Keratinocyte (primary cell): Measurements from ENCODE around the gene DEUP1. TPM values are rescaled to one million over a fixed set of nuclear protein-coding genes. Genes with fewer than 3 reads are reported as not detected.

Experiments
- DNase-seq: peaks from one replicate; pipeline ENCODE4 v3.0.0-alpha.2; 2011; ENCODE audit warnings: low read depth, missing footprints, low spot score
- FAIRE-seq: peaks from 2 replicates; lab custom pipeline; 2011; peaks lifted over from hg19 to GRCh38; lab: Jason Lieb, UNC
- H2AFZ ChIP-seq: 2 replicates; pipeline ENCODE4 v1.6.0; 2012; ENCODE audit warnings: low read length, control low read depth, inconsistent platforms; ENCODE audit not compliant: control insufficient read depth
- H3K27ac ChIP-seq: 2 replicates; pipeline ENCODE4 v1.5.1; 2011; ENCODE audit warnings: low read length; ENCODE audit not compliant: control insufficient read depth, insufficient read depth
- H3K27me3 ChIP-seq: 3 replicates; pipeline ENCODE4 v1.6.0; 2011; ENCODE audit warnings: low read length; ENCODE audit not compliant: control insufficient read depth, insufficient read depth; ENCODE audit errors: extremely low read depth
- H3K36me3 ChIP-seq, 2 experiments: 2 replicates in 1 of 2; 3 replicates in 1 of 2; pipeline ENCODE4 v1.5.1; 2011; ENCODE audit warnings: low read length in 2 of 2, mild to moderate bottlenecking in 1 of 2; ENCODE audit not compliant: control insufficient read depth in 2 of 2, insufficient read depth in 2 of 2; ENCODE audit errors: extremely low read depth in 1 of 2
- H3K4me1 ChIP-seq: 3 replicates; pipeline ENCODE4 v1.5.1; 2011; ENCODE audit warnings: low read length; ENCODE audit not compliant: control insufficient read depth, insufficient read depth; ENCODE audit errors: extremely low read depth
- H3K4me2 ChIP-seq: 3 replicates; pipeline ENCODE4 v1.6.0; 2011; ENCODE audit warnings: low read depth, low read length; ENCODE audit not compliant: control insufficient read depth, insufficient read depth; ENCODE audit errors: extremely low read depth
- H3K4me3 ChIP-seq, 3 experiments: fragments of 200-600 bp in 1 of 3; sonication (generic) in 1 of 3; 2 replicates in 2 of 3; 3 replicates in 1 of 3; pipeline ENCODE4 v1.5.1; 2011 to 2016; ENCODE audit warnings: low read length in 3 of 3, mild to moderate bottlenecking in 3 of 3, control low read depth in 2 of 3, inconsistent platforms in 1 of 3, low read depth in 1 of 3, mixed read lengths in 1 of 3, mixed run types in 1 of 3, moderate library complexity in 1 of 3; ENCODE audit not compliant: control insufficient read depth in 2 of 3, insufficient read depth in 2 of 3; ENCODE audit errors: extremely low read depth in 1 of 3
- H3K79me2 ChIP-seq: 2 replicates; pipeline ENCODE4 v1.6.0; 2012; ENCODE audit warnings: low read length; ENCODE audit not compliant: control insufficient read depth, insufficient read depth
- H3K9ac ChIP-seq: 3 replicates; pipeline ENCODE4 v1.6.0; 2011; ENCODE audit warnings: low read length; ENCODE audit not compliant: control insufficient read depth, insufficient read depth; ENCODE audit errors: extremely low read depth
- H3K9me1 ChIP-seq: 3 replicates; pipeline ENCODE4 v1.6.0; 2011; ENCODE audit warnings: low read length; ENCODE audit not compliant: control insufficient read depth, insufficient read depth; ENCODE audit errors: extremely low read depth
- H3K9me3 ChIP-seq: 2 replicates; pipeline ENCODE4 v1.5.1; 2012; ENCODE audit warnings: low read depth, low read length; ENCODE audit not compliant: control insufficient read depth
- H4K20me1 ChIP-seq: 3 replicates; pipeline ENCODE4 v1.6.0; 2011; ENCODE audit warnings: low read length; ENCODE audit not compliant: control insufficient read depth, insufficient read depth; ENCODE audit errors: extremely low read depth
- EZH2 ChIP-seq: IDR thresholded peaks from one replicate; pipeline ENCODE4 v1.6.1; 2012; ENCODE audit warnings: inconsistent platforms, mild to moderate bottlenecking, low read length, moderate library complexity
- dilution Hi-C: fragments of 300-500 bp; cut with MboI; formaldehyde crosslinking; loops from one replicate; pipeline ENCODE4 v1.7.0; 2020; ENCODE audit warnings: low sequenced_read_pairs; ENCODE audit not compliant: extremely low pct_ligation_motif_present
- polyA plus RNA-seq, 5 experiments: library from polyadenylated mRNA; depleted of rRNA in 3 of 5; stranded (reverse) in 3 of 5; stranded (forward) in 1 of 5; unstranded in 1 of 5; fragments of >200 nt; gene quantifications; 1 replicate in 1 of 5; 2 replicates in 3 of 5; 3 replicates in 1 of 5; pipeline versions ENCODE4 v1.2.1 to v1.2.3, GENCODE V29; 2011 to 2012; ENCODE audit warnings: missing spikeins in 2 of 5, low read depth in 1 of 5, low replicate concordance in 1 of 5
- TF ChIP-seq, protein P1 (sequence below), 3 experiments: IDR thresholded peaks in 1 of 3; conservative IDR thresholded peaks in 1 of 3; optimal IDR thresholded peaks in 1 of 3; 2 replicates in 2 of 3; 3 replicates in 1 of 3; pipeline versions ENCODE3 to v1.5.1; 2011; ENCODE audit warnings: low read length in 3 of 3, mild to moderate bottlenecking in 3 of 3, moderate library complexity in 2 of 3, control low read depth in 1 of 3, inconsistent platforms in 1 of 3; ENCODE audit not compliant: insufficient read depth in 2 of 3; ENCODE audit errors: extremely low read depth in 1 of 3

Gene DEUP1
- polyA plus RNA-seq, 1 donor (not counting 4 experiments of a cell fraction or from before 2014, with no cell fraction given), result 0.12 TPM

DNA sequence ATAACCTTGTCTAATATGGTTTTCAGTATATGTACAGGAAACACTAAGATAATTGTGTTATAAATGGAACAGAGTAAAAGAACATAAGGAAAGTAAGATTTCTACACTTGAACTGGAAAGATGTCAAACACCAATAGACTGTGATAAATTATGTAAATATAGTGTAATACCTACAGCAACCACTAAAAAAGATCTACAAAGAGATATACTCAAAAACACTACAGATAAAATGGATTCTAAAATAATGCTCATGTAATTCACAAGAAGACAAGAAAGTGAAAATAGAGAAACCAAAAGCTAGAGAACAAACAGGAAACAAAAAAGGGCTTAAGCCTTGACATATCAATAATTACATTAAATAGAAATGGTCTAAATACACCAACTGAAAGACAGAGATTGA, 30.9 kb downstream of the DEUP1 start:
- FAIRE-seq, result no peak
- Histone ChIP-seq H3K4me3 (no peak overlapping the region), H4K20me1 (no peaks in the 10 kb centered on the region), H3K9ac (no peak overlapping the region), H3K36me3 (no peaks in the 10 kb centered on the region), H2AFZ (no peak overlapping the region), H3K9me1 (no peaks in the 10 kb centered on the region), H3K9me3 (no peaks in the 10 kb centered on the region), H3K27ac (no peak overlapping the region), H3K4me1 (no peaks in the 10 kb centered on the region), H3K79me2 (no peaks in the 10 kb centered on the region), H3K27me3 (no peaks in the 10 kb centered on the region), H3K4me2 (no peak overlapping the region)
- no peak for TF ChIP-seq EZH2
- TF ChIP-seq, protein P1, sequence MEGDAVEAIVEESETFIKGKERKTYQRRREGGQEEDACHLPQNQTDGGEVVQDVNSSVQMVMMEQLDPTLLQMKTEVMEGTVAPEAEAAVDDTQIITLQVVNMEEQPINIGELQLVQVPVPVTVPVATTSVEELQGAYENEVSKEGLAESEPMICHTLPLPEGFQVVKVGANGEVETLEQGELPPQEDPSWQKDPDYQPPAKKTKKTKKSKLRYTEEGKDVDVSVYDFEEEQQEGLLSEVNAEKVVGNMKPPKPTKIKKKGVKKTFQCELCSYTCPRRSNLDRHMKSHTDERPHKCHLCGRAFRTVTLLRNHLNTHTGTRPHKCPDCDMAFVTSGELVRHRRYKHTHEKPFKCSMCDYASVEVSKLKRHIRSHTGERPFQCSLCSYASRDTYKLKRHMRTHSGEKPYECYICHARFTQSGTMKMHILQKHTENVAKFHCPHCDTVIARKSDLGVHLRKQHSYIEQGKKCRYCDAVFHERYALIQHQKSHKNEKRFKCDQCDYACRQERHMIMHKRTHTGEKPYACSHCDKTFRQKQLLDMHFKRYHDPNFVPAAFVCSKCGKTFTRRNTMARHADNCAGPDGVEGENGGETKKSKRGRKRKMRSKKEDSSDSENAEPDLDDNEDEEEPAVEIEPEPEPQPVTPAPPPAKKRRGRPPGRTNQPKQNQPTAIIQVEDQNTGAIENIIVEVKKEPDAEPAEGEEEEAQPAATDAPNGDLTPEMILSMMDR (optimal IDR thresholded peaks at IDR 0.05 in 1 of 3, IDR thresholded peaks at IDR 0.05 in 1 of 3, conservative IDR thresholded peaks at IDR 0.05 in 1 of 3; ENCODE audit: extremely low read depth in 1 of 3, insufficient read depth in 2 of 3, low read length in 3 of 3), result no peak
- dilution Hi-C loops, result no loop called here
- DNase-seq, result no peak

DNA sequence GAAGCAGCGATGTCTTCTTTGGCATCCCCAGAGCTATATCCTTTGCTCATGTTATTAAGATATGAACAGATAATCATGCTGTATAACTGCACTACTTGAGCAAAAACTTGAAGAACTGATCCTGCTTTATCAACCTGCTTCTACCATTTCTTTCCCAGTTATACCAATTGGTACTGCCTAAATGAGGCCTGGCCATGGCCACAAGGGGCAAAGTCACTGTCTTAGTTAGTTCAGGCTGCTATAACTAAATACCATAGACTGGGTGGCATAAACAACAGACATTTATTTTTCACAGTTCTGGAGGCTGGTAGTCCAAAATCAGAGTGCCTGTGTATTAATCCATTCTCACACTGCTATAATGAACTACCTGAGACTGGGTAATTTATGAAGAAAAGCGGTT, 37.5 kb downstream of the DEUP1 start:
- no peaks in the 10 kb centered on the region for H3K9me3 ChIP-seq
- no peaks in the 10 kb centered on the region for H3K36me3 ChIP-seq
- H3K79me2 ChIP-seq, result no peaks in the 10 kb centered on the region
- no peak overlapping the region for H3K9ac ChIP-seq
- FAIRE-seq, result no peak
- TF ChIP-seq, protein P1 (optimal IDR thresholded peaks at IDR 0.05 in 1 of 3, IDR thresholded peaks at IDR 0.05 in 1 of 3, conservative IDR thresholded peaks at IDR 0.05 in 1 of 3; ENCODE audit: extremely low read depth in 1 of 3, insufficient read depth in 2 of 3, low read length in 3 of 3), result no peak
- no peak for TF ChIP-seq EZH2
- dilution Hi-C loops, result no loop called here
- H3K27me3 ChIP-seq, result no peaks in the 10 kb centered on the region
- H3K4me1 ChIP-seq, result peaks cover 3% of the 10 kb centered on the region
- no peak for DNase-seq
- no peaks in the 10 kb centered on the region for H3K9me1 ChIP-seq
- H4K20me1 ChIP-seq, result no peaks in the 10 kb centered on the region
- no peak overlapping the region for H3K4me2 ChIP-seq
- H3K4me3 ChIP-seq, result no peak overlapping the region
- H3K27ac ChIP-seq, result no peak overlapping the region
- no peak overlapping the region for H2AFZ ChIP-seq
